GM06990 (cell line): Measurements from ENCODE around the gene KCNJ13.

Source experiments
- DNase-seq: peaks from one replicate; pipeline ENCODE4 v3.0.0-alpha.2; 2011; ENCODE audit not compliant: insufficient read length; ENCODE audit errors: extremely low read depth
- H3K27me3 ChIP-seq: replicated peaks from 2 replicates; pipeline ENCODE4 v1.6.0; 2011; ENCODE audit warnings: low read length; ENCODE audit not compliant: control insufficient read depth, insufficient read depth
- H3K36me3 ChIP-seq: 2 replicates; pipeline ENCODE4 v1.5.1; 2011; ENCODE audit warnings: low read length; ENCODE audit not compliant: control insufficient read depth, insufficient read depth
- H3K4me3 ChIP-seq: replicated peaks from 2 replicates; pipeline ENCODE4 v1.5.1; 2011; ENCODE audit warnings: low read depth, mild to moderate bottlenecking, control low read depth, low read length
- TF ChIP-seq, protein P1 (sequence below): IDR thresholded peaks from 2 replicates; pipeline ENCODE4 v1.5.1; 2011; ENCODE audit warnings: low read length, control low read depth, mild to moderate bottlenecking, inconsistent platforms; ENCODE audit not compliant: insufficient read depth, poor library complexity, severe bottlenecking

KCNJ13 gene

DNA sequence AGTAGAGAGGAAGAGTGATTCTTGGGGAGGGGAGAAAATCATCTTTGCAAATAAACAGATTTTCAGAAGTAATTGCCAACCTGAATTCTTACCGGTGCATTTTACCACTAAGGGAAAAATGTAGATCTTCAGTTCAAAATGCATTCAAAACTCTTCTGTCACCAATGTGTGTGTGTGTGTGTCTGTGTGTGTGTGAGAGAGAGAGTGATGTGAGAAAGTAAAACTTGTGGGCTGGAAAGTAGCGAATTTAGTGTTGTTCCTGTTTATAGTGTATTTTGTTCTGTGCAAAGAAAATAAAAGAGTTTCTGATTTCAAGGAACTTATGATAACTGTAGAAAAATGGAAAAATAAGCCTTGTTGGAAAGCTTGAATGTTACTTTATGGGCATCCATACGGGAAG lies 27.0 kb downstream of the KCNJ13 start:
- H3K36me3 ChIP-seq = no peaks in the 10 kb centered on the region; the same call in 1 of the 2 replicates
- TF ChIP-seq, protein P1, sequence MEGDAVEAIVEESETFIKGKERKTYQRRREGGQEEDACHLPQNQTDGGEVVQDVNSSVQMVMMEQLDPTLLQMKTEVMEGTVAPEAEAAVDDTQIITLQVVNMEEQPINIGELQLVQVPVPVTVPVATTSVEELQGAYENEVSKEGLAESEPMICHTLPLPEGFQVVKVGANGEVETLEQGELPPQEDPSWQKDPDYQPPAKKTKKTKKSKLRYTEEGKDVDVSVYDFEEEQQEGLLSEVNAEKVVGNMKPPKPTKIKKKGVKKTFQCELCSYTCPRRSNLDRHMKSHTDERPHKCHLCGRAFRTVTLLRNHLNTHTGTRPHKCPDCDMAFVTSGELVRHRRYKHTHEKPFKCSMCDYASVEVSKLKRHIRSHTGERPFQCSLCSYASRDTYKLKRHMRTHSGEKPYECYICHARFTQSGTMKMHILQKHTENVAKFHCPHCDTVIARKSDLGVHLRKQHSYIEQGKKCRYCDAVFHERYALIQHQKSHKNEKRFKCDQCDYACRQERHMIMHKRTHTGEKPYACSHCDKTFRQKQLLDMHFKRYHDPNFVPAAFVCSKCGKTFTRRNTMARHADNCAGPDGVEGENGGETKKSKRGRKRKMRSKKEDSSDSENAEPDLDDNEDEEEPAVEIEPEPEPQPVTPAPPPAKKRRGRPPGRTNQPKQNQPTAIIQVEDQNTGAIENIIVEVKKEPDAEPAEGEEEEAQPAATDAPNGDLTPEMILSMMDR = no peak

DNA sequence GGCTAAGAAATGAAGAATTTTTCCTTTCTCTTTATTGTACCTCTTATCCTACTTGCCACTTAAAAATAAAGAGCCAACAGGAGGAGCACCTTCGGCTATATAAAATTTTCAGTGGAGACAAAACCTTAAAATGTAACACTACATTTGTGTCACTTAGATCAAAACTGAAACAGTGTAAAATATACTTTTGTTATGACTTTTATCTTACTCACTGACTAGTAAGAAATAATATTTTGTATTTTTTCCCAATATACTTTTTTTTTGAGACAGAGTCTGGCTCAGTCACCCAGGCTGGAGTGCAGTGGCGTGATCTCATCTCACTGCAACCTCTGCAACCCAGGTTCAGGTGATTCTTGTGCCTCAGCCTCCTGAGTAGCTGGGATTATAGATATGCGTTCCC lies 28.3 kb downstream of the KCNJ13 start:
- no peaks in the 10 kb centered on the region; the same call in 1 of the 2 replicates for H3K36me3 ChIP-seq
- H3K4me3 ChIP-seq = no peak overlapping the region
- no peaks in the 10 kb centered on the region for H3K27me3 ChIP-seq
- DNase-seq = no peak
- TF ChIP-seq, protein P1 = no peak

More for the DNA sequence above, 27.0 kb downstream of the KCNJ13 start:
- no peak for DNase-seq
- Histone ChIP-seq H3K27me3 (no peaks in the 10 kb centered on the region), H3K4me3 (no peak overlapping the region)

DNA sequence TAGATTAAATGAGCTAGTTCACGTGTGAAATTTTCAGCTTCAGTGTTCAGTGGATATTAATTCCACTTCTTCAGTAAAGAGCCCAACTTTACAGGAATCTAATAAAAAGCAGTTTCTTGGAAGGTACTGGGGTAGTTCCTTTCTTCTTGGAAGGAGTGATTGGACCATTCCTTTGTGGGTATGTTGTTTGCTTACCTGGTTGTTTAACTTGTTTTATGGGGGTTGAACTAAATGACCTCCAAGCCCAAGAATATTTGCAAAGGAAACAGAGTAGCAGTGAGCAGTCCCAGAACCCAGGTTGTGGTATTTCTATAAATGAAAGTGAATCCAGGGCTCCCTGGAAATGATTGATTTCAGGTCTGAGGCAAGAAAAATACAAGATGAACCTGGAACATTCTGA lies 31.4 kb downstream of the KCNJ13 start:
- no peak for DNase-seq
- Histone ChIP-seq H3K27me3 (no peaks in the 10 kb centered on the region), H3K4me3 (no peak overlapping the region), H3K36me3 (no peaks in the 10 kb centered on the region; the same call in none of the 2 replicates)
- TF ChIP-seq, protein P1 = no peak

DNA sequence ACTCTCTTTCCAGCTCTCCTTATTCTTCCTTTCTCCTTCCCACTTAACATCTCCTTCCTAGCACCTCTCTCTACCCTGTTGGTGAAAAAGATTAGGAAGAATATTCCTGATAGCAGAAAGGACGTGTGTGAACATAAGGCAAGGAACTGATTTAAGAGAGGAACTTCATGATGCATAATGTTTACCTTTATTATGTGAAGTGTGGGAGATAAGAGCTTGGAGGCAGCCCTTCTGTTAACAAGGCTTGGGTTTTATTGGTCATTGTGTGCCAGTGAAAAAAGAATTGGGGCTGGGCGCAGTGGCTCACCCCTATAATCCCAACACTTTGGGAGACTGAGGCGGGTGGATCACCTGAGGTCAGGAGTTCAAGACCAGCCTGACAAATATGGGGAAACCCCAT lies 34.4 kb downstream of the KCNJ13 start:
- no peak overlapping the region for H3K4me3 ChIP-seq
- peaks cover 3% of the 10 kb centered on the region for H3K36me3 ChIP-seq
- DNase-seq = no peak
- no peaks in the 10 kb centered on the region for H3K27me3 ChIP-seq
- TF ChIP-seq, protein P1 = no peak

DNA sequence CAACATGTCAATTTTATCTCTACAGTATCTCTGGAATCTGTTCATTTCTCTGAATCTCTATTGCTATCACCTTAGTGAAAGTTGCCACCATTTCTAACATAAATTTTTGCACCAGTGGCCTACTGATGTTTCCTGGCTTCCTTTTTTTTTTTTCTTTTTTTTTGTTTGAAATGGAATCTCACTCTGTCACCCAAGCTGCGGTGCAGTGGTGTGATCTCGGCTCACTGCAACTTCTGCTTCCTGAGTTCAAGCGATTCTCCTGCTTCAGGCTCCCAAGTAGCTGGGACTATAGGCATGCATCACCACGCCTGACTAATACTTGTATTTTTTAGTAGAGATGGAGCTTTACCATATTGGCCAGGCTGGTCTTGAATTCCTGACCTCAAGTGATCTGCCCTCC lies 35.1 kb downstream of the KCNJ13 start:
- no peak for DNase-seq
- peaks cover 3% of the 10 kb centered on the region for H3K36me3 ChIP-seq
- no peaks in the 10 kb centered on the region for H3K27me3 ChIP-seq
- H3K4me3 ChIP-seq = no peak overlapping the region
- TF ChIP-seq, protein P1 = no peak

DNA sequence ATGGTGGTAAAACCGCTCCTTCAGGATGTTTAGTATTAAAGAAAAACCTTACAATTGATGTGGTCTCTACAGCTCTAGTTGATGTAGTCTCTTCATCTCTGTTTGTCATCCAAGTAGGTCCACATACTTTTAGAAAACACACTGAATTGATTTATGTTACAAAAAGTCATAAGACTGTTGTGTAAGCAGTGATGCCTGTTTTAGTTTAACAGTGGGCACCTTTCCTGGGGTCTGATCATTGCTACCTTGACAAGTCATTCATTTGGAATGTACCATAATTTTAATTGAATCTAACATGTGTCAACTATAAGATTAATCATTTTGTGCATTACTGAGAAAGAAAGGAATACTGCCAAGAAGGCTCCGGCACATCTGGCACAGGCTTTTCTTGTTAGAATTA lies 44.9 kb downstream of the KCNJ13 start:
- TF ChIP-seq, protein P1 = no peak
- peaks cover 3% of the 10 kb centered on the region; the same call in 1 of the 2 replicates for H3K36me3 ChIP-seq
- no peak for DNase-seq
- no peaks in the 10 kb centered on the region for H3K27me3 ChIP-seq
- no peak overlapping the region for H3K4me3 ChIP-seq
